ENCODE measurements around the gene ZCWPW2. TPM values are rescaled to one million over a fixed set of nuclear protein-coding genes. Genes with fewer than 3 reads are reported as not detected.

ZCWPW2 gene
- total RNA-seq, 1 experiment from 2014 or later, result 0.77 TPM

DNA sequence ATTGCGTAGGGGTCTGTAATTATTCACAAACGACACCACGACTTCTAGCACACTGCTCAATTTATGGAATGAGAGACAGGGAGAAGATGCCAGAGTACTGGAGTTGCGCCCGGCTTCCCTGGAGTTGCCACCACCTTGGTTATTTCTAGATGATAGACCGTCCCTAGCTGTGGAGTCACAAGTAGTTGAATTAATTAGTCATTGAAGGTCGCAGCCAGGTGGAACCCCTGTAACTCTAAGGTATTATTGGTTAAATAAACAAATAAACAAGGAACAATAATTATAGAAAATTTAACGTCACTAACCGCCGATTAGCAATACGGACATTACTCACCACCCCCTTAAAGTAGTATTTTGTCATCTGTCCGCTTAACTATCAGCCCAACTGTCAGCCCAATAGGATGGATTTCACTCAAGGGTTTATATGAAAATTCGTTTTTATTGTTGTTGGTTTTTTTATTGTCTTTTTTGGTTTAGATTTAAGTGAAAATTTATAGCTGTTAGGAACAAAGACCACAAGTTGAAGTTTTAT, 1.0 kb downstream of the ZCWPW2 start:
- H3K4me3 Mint-ChIP-seq (ENCODE audit: unreplicated experiment), result peak overlapping the region; percentile 95
- no peaks in the 10 kb centered on the region for H3K27me3 Mint-ChIP-seq (ENCODE audit: insufficient read depth, unreplicated experiment)
- H3K9me3 Mint-ChIP-seq (ENCODE audit: unreplicated experiment), result no peaks in the 10 kb centered on the region
- H3K4me1 Mint-ChIP-seq (ENCODE audit: insufficient read depth, unreplicated experiment), result no peaks in the 10 kb centered on the region
- peaks cover 25% of the 10 kb centered on the region for H3K36me3 Mint-ChIP-seq (ENCODE audit: insufficient read depth, unreplicated experiment)
- peak overlapping the region; percentile 100 for H3K27ac Mint-ChIP-seq (ENCODE audit: low read depth, unreplicated experiment)
- DNase-seq (ENCODE audit: unreplicated experiment), result no peak
- BruUV-seq (replicated peaks), result TSS peak; percentile 51
- ChIA-PET POLR2A (interaction anchor here (0.8 to 2.9 kb wide), 23 partner anchors 9 to 1415 kb away, joined by 3 to 60 read pairs (median 5); no protein-coding TSS in a partner anchor), CTCF (interaction anchor here (0.6 to 1.2 kb wide), 4 partner anchors 8 to 128 kb away, joined by 3 to 4 read pairs (median 3); no protein-coding TSS in a partner anchor)
- TF ChIP-seq, protein P1, sequence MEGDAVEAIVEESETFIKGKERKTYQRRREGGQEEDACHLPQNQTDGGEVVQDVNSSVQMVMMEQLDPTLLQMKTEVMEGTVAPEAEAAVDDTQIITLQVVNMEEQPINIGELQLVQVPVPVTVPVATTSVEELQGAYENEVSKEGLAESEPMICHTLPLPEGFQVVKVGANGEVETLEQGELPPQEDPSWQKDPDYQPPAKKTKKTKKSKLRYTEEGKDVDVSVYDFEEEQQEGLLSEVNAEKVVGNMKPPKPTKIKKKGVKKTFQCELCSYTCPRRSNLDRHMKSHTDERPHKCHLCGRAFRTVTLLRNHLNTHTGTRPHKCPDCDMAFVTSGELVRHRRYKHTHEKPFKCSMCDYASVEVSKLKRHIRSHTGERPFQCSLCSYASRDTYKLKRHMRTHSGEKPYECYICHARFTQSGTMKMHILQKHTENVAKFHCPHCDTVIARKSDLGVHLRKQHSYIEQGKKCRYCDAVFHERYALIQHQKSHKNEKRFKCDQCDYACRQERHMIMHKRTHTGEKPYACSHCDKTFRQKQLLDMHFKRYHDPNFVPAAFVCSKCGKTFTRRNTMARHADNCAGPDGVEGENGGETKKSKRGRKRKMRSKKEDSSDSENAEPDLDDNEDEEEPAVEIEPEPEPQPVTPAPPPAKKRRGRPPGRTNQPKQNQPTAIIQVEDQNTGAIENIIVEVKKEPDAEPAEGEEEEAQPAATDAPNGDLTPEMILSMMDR (IDR thresholded peaks at IDR 0.05; ENCODE audit: unreplicated experiment), result no peak
- intact Hi-C loops (cut with micrococcal nuclease), result no loop called here

DNA sequence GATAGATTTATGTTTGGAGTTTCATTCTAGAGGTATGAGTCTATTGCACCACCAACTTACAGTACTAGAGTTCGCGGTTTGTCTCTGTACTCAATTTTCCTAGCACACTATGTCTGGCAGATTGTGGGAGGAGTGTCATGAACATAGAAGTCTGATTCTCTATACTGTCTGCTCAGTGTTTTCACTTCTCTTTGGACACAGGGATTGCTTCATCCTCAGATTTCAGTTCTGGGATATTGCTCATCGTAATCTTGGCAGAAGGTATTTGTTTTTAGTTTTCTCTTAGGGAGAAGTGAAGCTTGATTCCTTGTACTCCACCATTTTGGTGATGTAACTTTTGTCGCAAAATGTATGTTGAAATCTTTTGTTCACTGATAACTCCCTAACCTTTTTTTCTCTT, 27.9 kb downstream of the ZCWPW2 start:
- Mint-ChIP-seq H3K9me3 (ENCODE audit: unreplicated experiment) (no peaks in the 10 kb centered on the region), H3K4me3 (ENCODE audit: unreplicated experiment) (peak overlapping the region; percentile 46), H3K27ac (ENCODE audit: low read depth, unreplicated experiment) (peak overlapping the region; percentile 94), H3K36me3 (ENCODE audit: insufficient read depth, unreplicated experiment) (no peaks in the 10 kb centered on the region), H3K27me3 (ENCODE audit: insufficient read depth, unreplicated experiment) (no peaks in the 10 kb centered on the region), H3K4me1 (ENCODE audit: insufficient read depth, unreplicated experiment) (peaks cover 14% of the 10 kb centered on the region)
- TF ChIP-seq, protein P1 (IDR thresholded peaks at IDR 0.05; ENCODE audit: unreplicated experiment), result no peak
- BruUV-seq (replicated peaks), result no TSS peak
- CTCF ChIA-PET, result no interaction called here
- DNase-seq (ENCODE audit: unreplicated experiment), result peak; percentile 94
- POLR2A ChIA-PET, result interaction anchor here (0.6 to 2.8 kb wide), 7 partner anchors 12 to 34 kb away, joined by 3 to 60 read pairs (median 6); partner anchors contain the start of genes AZI2 and ZCWPW2
- intact Hi-C loops (cut with micrococcal nuclease), result loop anchor here (1.0 kb wide), 1 partner anchor 28 kb away; the partner anchor contains the start of genes AZI2 and ZCWPW2

DNA sequence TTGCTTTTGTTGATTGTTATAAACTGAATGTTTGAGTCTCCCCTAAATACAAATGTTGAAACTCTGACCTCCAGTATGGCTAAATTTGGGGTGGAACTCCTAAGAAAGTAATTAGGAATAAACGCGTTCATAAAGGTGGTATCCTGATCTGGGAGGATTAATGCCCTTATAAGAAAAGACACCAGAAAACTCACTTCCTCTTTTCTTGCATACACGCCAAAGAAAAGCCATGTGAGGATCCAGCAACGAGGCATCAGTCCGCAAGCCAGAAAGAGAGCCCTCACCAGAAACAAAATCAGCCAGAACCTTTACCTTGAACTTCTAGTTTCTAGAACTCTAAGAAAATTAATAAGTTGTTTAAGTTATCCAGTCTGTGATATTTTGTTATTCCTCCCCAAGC, 37.5 kb downstream of the ZCWPW2 start:
- H3K4me1 Mint-ChIP-seq (ENCODE audit: insufficient read depth, unreplicated experiment), result no peaks in the 10 kb centered on the region
- no peak overlapping the region for H3K27ac Mint-ChIP-seq (ENCODE audit: low read depth, unreplicated experiment)
- TF ChIP-seq, protein P1 (IDR thresholded peaks at IDR 0.05; ENCODE audit: unreplicated experiment), result no peak
- no TSS peak for BruUV-seq (replicated peaks)
- ChIA-PET CTCF (interaction anchor here (0.7 kb wide), 1 partner anchor 277 kb away, joined by 3 read pairs; no protein-coding TSS in a partner anchor), POLR2A (no interaction called here)
- H3K4me3 Mint-ChIP-seq (ENCODE audit: unreplicated experiment), result no peak overlapping the region
- H3K36me3 Mint-ChIP-seq (ENCODE audit: insufficient read depth, unreplicated experiment), result no peaks in the 10 kb centered on the region
- H3K27me3 Mint-ChIP-seq (ENCODE audit: insufficient read depth, unreplicated experiment), result no peaks in the 10 kb centered on the region
- H3K9me3 Mint-ChIP-seq (ENCODE audit: unreplicated experiment), result no peaks in the 10 kb centered on the region
- intact Hi-C loops (cut with micrococcal nuclease), result no loop called here
- DNase-seq (ENCODE audit: unreplicated experiment), result no peak

DNA sequence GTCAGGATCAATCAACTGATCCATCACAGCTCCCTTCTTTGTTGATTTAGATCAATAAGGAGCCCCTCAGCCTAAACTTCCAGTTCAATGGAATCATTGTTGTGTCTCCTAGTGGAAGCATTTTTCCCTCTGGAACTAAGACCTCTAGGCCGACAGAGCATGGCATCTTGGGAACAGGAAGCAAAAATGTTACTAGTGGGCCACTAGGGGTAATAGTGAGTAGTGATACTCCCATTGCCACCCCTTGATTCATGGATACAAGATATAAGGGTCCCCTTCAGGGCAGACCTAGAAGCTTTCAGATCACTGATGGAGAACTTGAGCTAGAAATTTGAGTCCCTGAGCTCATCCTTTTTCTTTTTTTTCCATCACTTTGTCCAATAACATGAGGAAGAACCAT, 40.5 kb downstream of the ZCWPW2 start:
- BruUV-seq (replicated peaks), result no TSS peak
- Mint-ChIP-seq H3K36me3 (ENCODE audit: insufficient read depth, unreplicated experiment) (peaks cover 7% of the 10 kb centered on the region), H3K4me3 (ENCODE audit: unreplicated experiment) (no peak overlapping the region), H3K4me1 (ENCODE audit: insufficient read depth, unreplicated experiment) (no peaks in the 10 kb centered on the region), H3K27me3 (ENCODE audit: insufficient read depth, unreplicated experiment) (no peaks in the 10 kb centered on the region), H3K9me3 (ENCODE audit: unreplicated experiment) (peaks cover 17% of the 10 kb centered on the region), H3K27ac (ENCODE audit: low read depth, unreplicated experiment) (no peak overlapping the region)
- TF ChIP-seq, protein P1 (IDR thresholded peaks at IDR 0.05; ENCODE audit: unreplicated experiment), result no peak
- DNase-seq (ENCODE audit: unreplicated experiment), result no peak
- intact Hi-C loops (cut with micrococcal nuclease), result no loop called here
- CTCF ChIA-PET, result interaction anchor here (0.6 to 0.7 kb wide), 2 partner anchors 12 to 920 kb away, joined by 3 to 4 read pairs; no protein-coding TSS in a partner anchor
- POLR2A ChIA-PET, result interaction anchor here (1.0 to 2.6 kb wide), 2 partner anchors 12 to 70 kb away, joined by 4 to 6 read pairs; no protein-coding TSS in a partner anchor
